ENCODE results near the gene PRAC2.

The PRAC2 gene

GRCh38 chr17:48722915-48723422 lies at the start of gene PRAC2:
TSS of gene PRAC2 (plus strand) at chr17:48723185. CDS start at chr17:48724411, 1,226 bp downstream.
- H3K4me3 ChIP-seq (ENCODE audit: control insufficient read depth, low read depth, low read length): peak within 1 kb of the TSS; percentile 23
- TF ChIP-seq CTCF (IDR thresholded peaks at IDR 0.05; ENCODE audit: control insufficient read depth, insufficient read depth, low read depth, low read length, missing control alignments): no peak
- DNase-seq (ENCODE audit: low read depth): no peak

DNA sequence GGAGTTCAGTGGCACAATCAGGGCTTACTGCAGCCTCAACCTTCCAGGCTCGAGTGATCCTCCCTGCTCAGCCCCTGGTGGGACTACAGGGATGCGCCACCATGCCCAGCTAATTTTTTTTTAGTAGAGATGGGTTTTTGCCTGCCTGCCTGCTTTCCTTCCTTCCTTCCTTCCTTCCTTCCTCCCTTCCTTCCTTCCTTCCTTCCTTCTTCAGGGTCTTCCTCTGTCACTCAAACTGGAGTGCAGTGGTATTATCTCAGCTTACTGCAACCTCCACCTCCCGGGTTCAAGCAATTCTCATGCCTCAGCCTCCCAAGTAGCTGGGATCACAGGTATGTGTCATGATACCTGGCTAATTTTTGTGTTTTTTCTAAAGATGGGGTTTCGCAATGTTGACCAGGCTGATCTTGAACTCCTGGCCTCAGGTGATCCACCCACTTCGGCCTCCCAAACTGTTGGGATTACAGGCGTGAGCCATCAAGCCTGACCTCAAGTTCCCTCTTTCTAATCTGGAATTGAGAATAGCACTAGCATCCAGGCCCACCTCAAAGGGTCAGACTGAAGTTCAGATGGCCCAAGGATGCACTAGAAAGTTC lies 45.9 kb upstream of the PRAC2 start:
- no peak overlapping the region for H3K4me3 ChIP-seq (ENCODE audit: control insufficient read depth, low read depth, low read length)
- no peak for DNase-seq (ENCODE audit: low read depth)
- TF ChIP-seq CTCF (IDR thresholded peaks at IDR 0.05; ENCODE audit: control insufficient read depth, insufficient read depth, low read depth, low read length, missing control alignments): no peak

DNA sequence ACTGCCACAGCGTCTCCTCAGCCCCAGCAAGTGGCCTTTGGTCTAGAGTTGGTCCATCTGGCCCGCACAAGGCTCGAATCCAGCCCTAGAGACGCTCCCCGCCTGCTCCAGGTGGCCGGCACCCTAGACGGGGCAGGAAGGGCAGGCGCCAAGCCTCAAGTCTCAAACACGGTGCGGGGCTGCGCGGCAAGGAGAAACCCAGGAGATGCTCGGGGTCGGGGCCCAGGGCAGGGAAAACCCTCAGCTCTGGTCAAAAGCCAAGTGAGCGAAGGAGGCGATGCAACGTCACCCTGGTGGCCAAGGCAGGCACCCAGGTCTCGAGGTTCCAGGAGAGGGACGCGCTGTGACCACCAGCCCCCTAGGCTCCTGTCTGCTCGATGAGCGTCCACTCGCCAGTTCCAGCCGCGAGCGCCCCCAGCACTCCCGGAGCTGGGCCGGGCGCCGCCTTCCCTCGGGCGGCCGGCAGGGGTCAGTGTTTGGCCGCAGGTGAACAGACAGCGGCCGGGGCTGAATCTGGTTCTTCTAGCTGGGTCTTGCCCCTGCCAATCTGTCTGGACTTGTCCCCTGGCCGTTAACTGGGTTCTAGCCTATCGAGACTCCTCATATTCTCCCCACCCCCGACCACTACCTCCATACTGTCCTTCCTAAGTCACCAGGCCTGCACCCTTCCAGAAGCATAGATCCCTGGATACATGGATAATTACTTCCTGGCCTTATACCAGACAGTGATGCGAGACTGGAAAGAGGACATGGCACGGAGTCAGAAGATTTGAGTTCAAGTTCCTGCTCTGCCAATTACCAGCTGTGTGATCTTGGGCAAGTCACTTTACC lies 44.6 kb upstream of the PRAC2 start:
- peak overlapping the region; percentile 7 for H3K4me3 ChIP-seq (ENCODE audit: control insufficient read depth, low read depth, low read length)
- no peak for DNase-seq (ENCODE audit: low read depth)
- peak; percentile 86 for TF ChIP-seq CTCF (IDR thresholded peaks at IDR 0.05; ENCODE audit: control insufficient read depth, insufficient read depth, low read depth, low read length, missing control alignments)

DNA sequence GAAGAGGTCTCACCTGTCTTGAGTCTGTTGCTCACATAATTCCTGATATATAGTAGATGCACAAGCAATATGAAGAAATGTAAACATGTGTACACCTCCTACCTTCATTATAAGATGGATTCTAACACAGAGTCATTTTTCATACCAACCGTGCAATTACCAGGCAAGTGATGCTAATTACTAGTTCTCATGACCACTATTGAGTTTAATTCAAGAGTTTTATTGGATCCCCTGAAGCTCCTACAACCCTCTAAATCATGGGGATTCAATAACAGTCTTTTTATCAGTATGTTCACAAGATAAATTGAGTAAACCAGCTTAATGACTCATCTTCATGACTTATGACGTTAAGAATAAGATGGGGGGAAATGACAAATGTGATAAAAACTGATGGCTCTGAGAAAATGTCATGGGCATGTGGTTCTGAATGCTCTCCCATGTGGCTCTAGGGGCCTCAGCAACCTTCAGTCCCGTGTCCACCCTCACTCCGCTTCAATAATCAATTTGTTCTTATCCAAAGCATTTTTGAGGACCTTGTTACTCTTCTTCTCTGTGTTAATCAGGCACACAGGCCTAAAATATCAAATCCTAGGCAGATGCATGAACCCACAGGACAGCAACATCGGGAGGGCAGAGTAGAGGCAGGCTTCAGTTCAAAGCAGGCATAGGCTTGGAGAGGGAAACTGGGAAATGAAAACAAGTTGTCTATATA lies 43.4 kb upstream of the PRAC2 start:
- no peak overlapping the region for H3K4me3 ChIP-seq (ENCODE audit: control insufficient read depth, low read depth, low read length)
- DNase-seq (ENCODE audit: low read depth): no peak
- no peak for TF ChIP-seq CTCF (IDR thresholded peaks at IDR 0.05; ENCODE audit: control insufficient read depth, insufficient read depth, low read depth, low read length, missing control alignments)

DNA sequence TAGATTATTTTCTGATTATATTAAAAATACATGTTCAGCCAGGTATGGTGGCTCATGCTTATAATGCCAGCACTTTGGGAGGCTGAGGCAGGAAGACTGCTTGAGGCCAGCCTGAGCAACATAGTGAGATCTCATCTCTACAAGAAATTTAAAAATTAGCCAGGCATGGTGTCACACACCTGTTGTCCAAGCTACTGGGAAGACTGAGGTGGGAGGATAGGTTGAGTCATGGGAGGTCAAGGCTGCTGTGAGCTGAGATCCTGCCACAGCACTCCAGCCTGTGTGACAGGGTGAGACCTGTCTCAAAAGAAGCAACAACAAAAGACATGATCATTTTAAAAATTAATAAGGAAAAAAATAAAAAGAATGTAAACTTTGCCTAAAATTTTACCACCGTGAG lies 41.4 kb upstream of the PRAC2 start:
- TF ChIP-seq CTCF (IDR thresholded peaks at IDR 0.05; ENCODE audit: control insufficient read depth, insufficient read depth, low read depth, low read length, missing control alignments): no peak
- no peak overlapping the region for H3K4me3 ChIP-seq (ENCODE audit: control insufficient read depth, low read depth, low read length)
- no peak for DNase-seq (ENCODE audit: low read depth)

DNA sequence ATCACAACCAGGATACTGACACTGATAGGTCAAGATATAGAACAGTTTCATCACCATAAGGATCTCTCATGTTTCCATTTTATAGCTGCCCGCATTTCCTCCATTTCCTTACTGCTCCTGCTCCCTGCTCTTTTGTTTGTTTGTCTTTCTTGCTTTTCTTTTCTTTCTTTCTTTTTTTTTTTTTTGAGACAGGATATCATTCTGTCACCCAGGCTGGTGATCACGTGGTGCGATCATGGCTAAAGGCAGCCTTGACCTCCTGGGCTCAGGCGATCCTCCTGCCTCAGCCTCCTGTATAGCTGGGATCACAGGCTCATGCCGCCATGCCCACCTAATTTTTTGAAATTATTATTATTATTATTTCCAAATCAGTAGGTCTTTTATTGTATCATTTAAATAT lies 32.3 kb upstream of the PRAC2 start:
- DNase-seq (ENCODE audit: low read depth): no peak
- TF ChIP-seq CTCF (IDR thresholded peaks at IDR 0.05; ENCODE audit: control insufficient read depth, insufficient read depth, low read depth, low read length, missing control alignments): no peak
- H3K4me3 ChIP-seq (ENCODE audit: control insufficient read depth, low read depth, low read length): no peak overlapping the region

Data from AG09309 (cell line).